ENCODE measurements around the gene MPRIP.

MPRIP gene

DNA sequence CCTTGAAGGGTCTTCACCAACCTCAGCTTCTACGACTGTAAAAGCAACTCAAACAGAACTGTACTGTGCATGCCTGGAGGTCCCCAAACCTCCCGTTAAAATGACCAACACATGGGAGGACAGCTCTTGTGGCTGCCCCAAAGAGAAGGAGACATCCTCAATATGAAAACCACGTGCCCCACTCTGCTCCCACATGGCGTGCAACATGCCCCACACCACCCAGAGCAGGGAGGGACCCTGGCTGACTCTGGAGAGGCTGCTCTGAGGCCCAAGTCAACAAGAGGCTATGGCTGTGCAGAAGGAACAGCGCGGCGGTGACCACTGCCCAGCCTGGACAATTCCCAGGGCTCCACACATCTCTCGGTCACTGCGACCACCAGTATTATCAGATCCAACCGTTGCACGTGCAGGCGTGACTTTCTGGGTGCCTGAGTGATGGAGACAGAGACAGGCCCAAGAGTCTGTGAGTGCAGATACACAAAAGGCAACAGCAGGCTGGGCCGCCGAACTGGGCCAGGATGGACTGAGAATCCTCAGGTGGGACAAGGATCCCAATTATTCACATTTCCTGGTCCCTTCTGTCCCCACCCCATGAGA is 162.5 kb downstream of the MPRIP start:
- ChIA-PET CTCF (interaction anchor here (1.2 to 1.7 kb wide), 3 partner anchors 204 to 213 kb away, joined by 3 to 5 read pairs (median 3); no protein-coding TSS in a partner anchor), POLR2A (no interaction called here)
- peak overlapping the region; percentile 62; the same call in 1 of the 2 replicates for H3K4me3 ChIP-seq (ENCODE audit: low read depth, low read length)
- no peak for DNase-seq (ENCODE audit: low read depth, low spot score)
- TF ChIP-seq, protein P1, sequence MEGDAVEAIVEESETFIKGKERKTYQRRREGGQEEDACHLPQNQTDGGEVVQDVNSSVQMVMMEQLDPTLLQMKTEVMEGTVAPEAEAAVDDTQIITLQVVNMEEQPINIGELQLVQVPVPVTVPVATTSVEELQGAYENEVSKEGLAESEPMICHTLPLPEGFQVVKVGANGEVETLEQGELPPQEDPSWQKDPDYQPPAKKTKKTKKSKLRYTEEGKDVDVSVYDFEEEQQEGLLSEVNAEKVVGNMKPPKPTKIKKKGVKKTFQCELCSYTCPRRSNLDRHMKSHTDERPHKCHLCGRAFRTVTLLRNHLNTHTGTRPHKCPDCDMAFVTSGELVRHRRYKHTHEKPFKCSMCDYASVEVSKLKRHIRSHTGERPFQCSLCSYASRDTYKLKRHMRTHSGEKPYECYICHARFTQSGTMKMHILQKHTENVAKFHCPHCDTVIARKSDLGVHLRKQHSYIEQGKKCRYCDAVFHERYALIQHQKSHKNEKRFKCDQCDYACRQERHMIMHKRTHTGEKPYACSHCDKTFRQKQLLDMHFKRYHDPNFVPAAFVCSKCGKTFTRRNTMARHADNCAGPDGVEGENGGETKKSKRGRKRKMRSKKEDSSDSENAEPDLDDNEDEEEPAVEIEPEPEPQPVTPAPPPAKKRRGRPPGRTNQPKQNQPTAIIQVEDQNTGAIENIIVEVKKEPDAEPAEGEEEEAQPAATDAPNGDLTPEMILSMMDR (IDR thresholded peaks at IDR 0.05; ENCODE audit: insufficient read depth, low read length, missing control alignments), result no peak

DNA sequence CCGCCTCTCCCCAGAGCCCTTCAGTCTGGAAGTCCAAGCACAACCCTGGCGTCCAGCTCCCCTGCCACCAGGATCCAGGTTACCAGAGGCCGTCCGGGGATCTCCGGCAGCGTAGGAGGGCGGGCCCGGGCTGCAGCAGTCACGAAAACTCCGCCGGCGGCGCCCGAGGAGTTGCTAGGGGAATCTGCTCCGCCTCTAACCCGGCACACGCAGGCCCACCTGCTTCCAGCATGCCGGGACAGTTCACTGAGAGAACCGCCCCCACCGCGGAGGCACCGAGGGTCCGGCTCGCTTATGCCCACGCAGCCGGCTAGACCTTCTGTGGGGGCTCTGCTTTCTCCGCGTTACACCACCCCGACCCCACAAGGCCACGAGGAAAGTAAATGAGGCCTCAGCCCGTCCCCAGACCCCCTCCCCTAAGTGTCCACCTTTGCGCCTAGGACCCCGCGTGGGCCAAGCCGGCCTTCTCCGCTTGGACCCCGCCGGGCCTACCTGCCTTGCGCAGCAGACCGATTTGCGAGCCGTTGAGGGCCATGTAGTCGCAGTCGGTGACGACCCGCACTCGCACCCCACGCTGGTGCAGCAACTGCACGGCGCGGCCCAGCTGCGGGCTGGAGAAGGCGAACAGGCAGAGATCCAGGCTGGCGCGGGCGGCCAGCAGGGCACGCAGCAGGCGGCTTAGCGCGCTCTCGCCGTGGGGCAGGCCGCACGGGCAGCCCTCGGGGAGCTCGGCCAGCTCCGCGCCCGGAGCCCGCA is 163.3 kb downstream of the MPRIP start:
- TF ChIP-seq, protein P1 (IDR thresholded peaks at IDR 0.05; ENCODE audit: insufficient read depth, low read length, missing control alignments), result no peak
- POLR2A ChIA-PET, result no interaction called here
- peak overlapping the region; percentile 62 for H3K4me3 ChIP-seq (ENCODE audit: low read depth, low read length)
- no peak for DNase-seq (ENCODE audit: low read depth, low spot score)
- CTCF ChIA-PET, result interaction anchor here (1.7 kb wide), 1 partner anchor 205 kb away, joined by 5 read pairs; no protein-coding TSS in a partner anchor

DNA sequence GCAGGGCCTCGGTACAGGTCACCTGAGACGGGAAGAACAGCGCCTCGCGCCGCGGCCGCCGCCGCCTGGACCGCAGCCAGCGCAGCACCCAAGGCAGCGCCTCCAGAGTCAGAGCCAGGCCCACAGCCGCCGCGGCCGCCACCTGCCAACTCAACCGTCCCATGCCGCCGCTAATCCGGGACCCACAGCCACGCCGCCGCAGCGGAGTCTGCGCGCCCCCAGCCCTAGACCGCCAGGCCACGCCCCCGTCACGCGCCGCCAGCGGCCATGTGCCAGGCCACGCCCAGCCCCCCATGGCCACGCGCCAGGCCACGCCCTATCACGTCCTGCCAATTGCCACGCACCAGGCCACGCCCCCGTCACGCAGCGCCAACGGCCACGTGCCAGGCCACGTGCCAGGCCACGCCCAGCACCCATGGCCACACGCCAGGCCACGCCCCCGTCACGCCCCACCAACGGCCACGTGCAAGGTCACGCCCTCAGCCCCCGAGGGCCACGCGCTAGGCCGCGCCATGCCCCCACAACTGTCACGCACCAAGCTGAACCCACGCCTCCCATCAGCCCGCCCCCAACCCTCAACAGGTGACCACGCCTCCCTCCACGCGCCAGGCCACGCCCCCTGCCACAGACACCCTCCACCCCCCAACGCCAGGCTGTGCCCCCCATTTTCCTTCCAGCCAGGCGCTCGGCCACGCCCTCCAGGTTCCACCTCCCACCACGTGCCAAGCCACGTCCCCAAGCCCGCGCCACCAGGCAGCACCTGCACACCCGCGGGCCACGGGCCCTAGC is 164.1 kb downstream of the MPRIP start, which contains the start of gene PLD6:
TSS of gene PLD6 (minus strand) at position 210 of the 789 bp plus-strand sequence. CDS start at position 163, 47 bp downstream.
- ChIA-PET POLR2A (no interaction called here), CTCF (interaction anchor here (1.1 to 1.7 kb wide), 5 partner anchors 8 to 209 kb away, joined by 3 to 5 read pairs (median 4); no protein-coding TSS in a partner anchor)
- TF ChIP-seq, protein P1 (IDR thresholded peaks at IDR 0.05; ENCODE audit: insufficient read depth, low read length, missing control alignments), result no peak
- no peak for DNase-seq (ENCODE audit: low read depth, low spot score)
- peak within 1 kb of the TSS; percentile 62 for H3K4me3 ChIP-seq (ENCODE audit: low read depth, low read length)

DNA sequence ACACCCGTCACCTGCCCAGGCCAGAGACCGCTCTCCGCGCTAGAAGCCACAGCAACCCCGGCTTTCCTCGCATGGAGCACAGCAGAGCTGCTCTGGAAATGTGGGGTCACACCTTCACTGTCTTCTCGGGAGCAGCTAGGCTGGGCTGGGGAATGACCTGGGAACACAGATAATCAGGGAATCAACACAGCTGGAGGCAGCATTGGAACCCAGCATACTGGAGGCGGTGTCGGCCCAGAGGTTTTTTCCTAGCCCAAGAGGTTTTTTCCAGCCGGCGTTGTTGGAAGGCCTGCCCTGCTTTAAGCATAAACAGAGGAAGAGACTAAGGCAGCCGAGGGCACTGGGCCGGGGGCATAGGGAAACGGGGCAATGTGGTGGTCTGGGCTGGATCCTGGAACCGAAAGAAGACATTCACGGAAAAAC is 164.7 kb downstream of the MPRIP start:
- ChIA-PET POLR2A (no interaction called here), CTCF (interaction anchor here (1.0 to 1.4 kb wide), 5 partner anchors 9 to 209 kb away, joined by 3 to 5 read pairs (median 4); no protein-coding TSS in a partner anchor)
- no peak for DNase-seq (ENCODE audit: low read depth, low spot score)
- no peak overlapping the region for H3K4me3 ChIP-seq (ENCODE audit: low read depth, low read length)
- TF ChIP-seq, protein P1 (IDR thresholded peaks at IDR 0.05; ENCODE audit: insufficient read depth, low read length, missing control alignments), result no peak

DNA sequence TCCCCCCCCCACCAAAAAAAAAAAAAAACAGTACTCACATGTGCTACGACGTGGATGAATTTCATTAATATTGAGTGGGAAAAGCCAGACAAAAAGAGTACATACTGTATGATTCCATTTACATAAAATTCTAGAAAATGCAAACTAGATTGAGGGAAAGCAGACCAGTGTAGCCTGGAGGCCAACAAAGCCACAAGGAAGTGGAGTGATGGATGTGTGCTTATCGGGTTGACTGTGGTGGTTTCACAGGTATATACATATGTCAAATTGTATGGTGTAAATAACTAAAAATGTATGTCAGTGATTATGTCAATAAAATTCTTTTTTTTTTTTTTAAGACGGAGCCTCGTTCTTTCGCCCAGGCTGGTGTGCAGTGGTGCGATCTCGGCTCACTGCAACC is 165.7 kb downstream of the MPRIP start:
- ChIA-PET CTCF (interaction anchor here (1.0 to 1.4 kb wide), 2 partner anchors 10 to 17 kb away, joined by 3 to 4 read pairs; no protein-coding TSS in a partner anchor), POLR2A (no interaction called here)
- DNase-seq (ENCODE audit: low read depth, low spot score), result no peak
- H3K4me3 ChIP-seq (ENCODE audit: low read depth, low read length), result no peak overlapping the region
- TF ChIP-seq, protein P1 (IDR thresholded peaks at IDR 0.05; ENCODE audit: insufficient read depth, low read length, missing control alignments), result no peak

Data from AG04449 (cell line).